Neural cell (in vitro differentiated cells): ENCODE data around the gene PLD2. TPM values are rescaled to one million over a fixed set of nuclear protein-coding genes. Genes with fewer than 3 reads are reported as not detected.

Experiments
- H2AFZ ChIP-seq: fragments of 200-600, 300-800 bp; sonication (generic), shearing (Covaris generic); 2 replicates; pipeline ENCODE4 v1.6.0; 2014; ENCODE audit warnings: low read depth, mild to moderate bottlenecking, antibody characterized with exemption, low read length, moderate library complexity
- H3F3A ChIP-seq: fragments of 200-600 bp; shearing (Covaris generic); 2 replicates; pipeline ENCODE4 v1.6.1; 2016; ENCODE audit warnings: mild to moderate bottlenecking, moderate library complexity, mixed read lengths, antibody characterized with exemption, low read length; ENCODE audit not compliant: insufficient read depth, poor library complexity, severe bottlenecking
- H3K27ac ChIP-seq: fragments of 200-600, 300-800 bp; sonication (generic), shearing (Covaris generic); 2 replicates; pipeline ENCODE4 v1.5.1; 2014; ENCODE audit warnings: mild to moderate bottlenecking, low read length, moderate library complexity
- H3K27me3 ChIP-seq: fragments of 300-800, 200-600 bp; sonication (generic), shearing (Covaris generic); 2 replicates; pipeline ENCODE4 v1.6.0; 2014; ENCODE audit warnings: mild to moderate bottlenecking, low read depth, low read length, moderate library complexity; ENCODE audit not compliant: insufficient read depth
- H3K36me3 ChIP-seq: fragments of 300-800, 200-600 bp; sonication (generic), shearing (Covaris generic); 2 replicates; pipeline ENCODE4 v1.5.1; 2014; ENCODE audit warnings: mild to moderate bottlenecking, antibody characterized with exemption, low read length, moderate library complexity; ENCODE audit not compliant: insufficient read depth
- H3K4me2 ChIP-seq: fragments of 300-800, 200-600 bp; sonication (generic), shearing (Covaris generic); 2 replicates; pipeline ENCODE4 v1.6.0; 2014; ENCODE audit warnings: mild to moderate bottlenecking, low read length
- H3K4me3 ChIP-seq: fragments of 300-800, 200-600 bp; sonication (generic), shearing (Covaris generic); 2 replicates; pipeline ENCODE4 v1.5.1; 2014; ENCODE audit warnings: mild to moderate bottlenecking, low read length, moderate library complexity
- H3K79me2 ChIP-seq: fragments of 200-600 bp; shearing (Covaris generic); replicated peaks from 2 replicates; pipeline ENCODE4 v1.6.0; 2014; ENCODE audit warnings: mild to moderate bottlenecking, low read length, moderate library complexity; ENCODE audit not compliant: insufficient read depth
- H3K9ac ChIP-seq: fragments of 300-800, 200-600 bp; sonication (generic), shearing (Covaris generic); 2 replicates; pipeline ENCODE4 v1.6.1; 2016; ENCODE audit warnings: mild to moderate bottlenecking, low read length, mixed read lengths
- H3K9me2 ChIP-seq: fragments of 200-600 bp; shearing (Covaris generic); 2 replicates; pipeline ENCODE4 v1.6.1; 2016; ENCODE audit warnings: mild to moderate bottlenecking, low read length, mixed read lengths; ENCODE audit not compliant: insufficient read depth
- H3K9me3 ChIP-seq: fragments of 200-600, 300-800 bp; sonication (generic), shearing (Covaris generic); 2 replicates; pipeline ENCODE4 v1.6.1; 2016; ENCODE audit warnings: mild to moderate bottlenecking, mixed run types, low read length, moderate library complexity, mixed read lengths
- H4K20me1 ChIP-seq: fragments of 200-600 bp; shearing (Covaris generic); 2 replicates; pipeline ENCODE4 v1.6.1; 2016; ENCODE audit warnings: mild to moderate bottlenecking, mixed run types; ENCODE audit not compliant: insufficient read depth
- CTCF ChIP-seq: fragments of 450-650 bp; IDR thresholded peaks from 2 replicates; pipeline ENCODE4 v1.5.1; 2014; ENCODE audit warnings: antibody characterized with exemption, mild to moderate bottlenecking, moderate library complexity; ENCODE audit not compliant: poor library complexity, severe bottlenecking
- EP300 ChIP-seq: fragments of 450-650 bp; conservative IDR thresholded peaks from 2 replicates; pipeline ENCODE4 v1.6.1; 2014; ENCODE audit warnings: antibody characterized with exemption, mild to moderate bottlenecking, moderate library complexity; ENCODE audit not compliant: poor library complexity, severe bottlenecking
- EZH2 ChIP-seq: fragments of 200-600, 300-800 bp; shearing (Covaris generic), sonication (generic); IDR thresholded peaks from 2 replicates; pipeline ENCODE4 v1.6.1; 2014; ENCODE audit warnings: antibody characterized with exemption, low read length, borderline replicate concordance, mild to moderate bottlenecking; ENCODE audit not compliant: insufficient read depth, poor library complexity, severe bottlenecking
- MXI1 ChIP-seq: fragments of 450-650 bp; conservative IDR thresholded peaks from 2 replicates; pipeline ENCODE4 v1.6.1; 2014; ENCODE audit warnings: antibody characterized with exemption, mild to moderate bottlenecking; ENCODE audit not compliant: poor library complexity, severe bottlenecking
- POLR2AphosphoS5 ChIP-seq: IDR thresholded peaks from 2 replicates; pipeline ENCODE4 v1.6.1; 2012
- RAD21 ChIP-seq: fragments of 450-650 bp; conservative IDR thresholded peaks from 2 replicates; pipeline ENCODE4 v1.6.1; 2014; ENCODE audit warnings: antibody characterized with exemption, mild to moderate bottlenecking, moderate library complexity
- REST ChIP-seq: IDR thresholded peaks from 2 replicates; pipeline ENCODE4 v1.6.1; 2012; ENCODE audit warnings: borderline replicate concordance
- SMC3 ChIP-seq: fragments of 450-650 bp; conservative IDR thresholded peaks from 2 replicates; pipeline ENCODE4 v1.6.1; 2014; ENCODE audit warnings: antibody characterized with exemption, mild to moderate bottlenecking, moderate library complexity; ENCODE audit not compliant: poor library complexity
- TAF1 ChIP-seq: IDR thresholded peaks from 2 replicates; pipeline ENCODE4 v1.6.1; 2012; ENCODE audit warnings: low read depth
- polyA plus RNA-seq: library from polyadenylated mRNA; depleted of rRNA; stranded (reverse); fragments of >200 nt; gene quantifications from 2 replicates; pipeline ENCODE4 v1.2.3, GENCODE V29; 2014

The PLD2 gene
- polyA plus RNA-seq, 1 donor from 2014 or later = 2.0 TPM

GRCh38 chr17:4843321-4844000 is 36.5 kb downstream of the PLD2 start:
- H3K79me2 ChIP-seq = peaks cover 25% of the 10 kb centered on the region
- H4K20me1 ChIP-seq = no peaks in the 10 kb centered on the region
- TF ChIP-seq EZH2 (no peak), EP300 (no peak), SMC3 (no peak), CTCF (no peak)

GRCh38 chr17:4845118-4845517 is 38.2 kb downstream of the PLD2 start:
- Histone ChIP-seq H3K9me2 (no peaks in the 10 kb centered on the region), H3K4me2 (no peak overlapping the region), H4K20me1 (no peaks in the 10 kb centered on the region), H3K27ac (no peak overlapping the region), H2AFZ (no peak overlapping the region), H3K27me3 (no peaks in the 10 kb centered on the region), H3F3A (no peaks in the 10 kb centered on the region), H3K9me3 (no peaks in the 10 kb centered on the region), H3K9ac (no peak overlapping the region), H3K36me3 (no peaks in the 10 kb centered on the region), H3K79me2 (peaks cover 16% of the 10 kb centered on the region), H3K4me3 (no peak overlapping the region)
- no peak for TF ChIP-seq RAD21
- TF ChIP-seq CTCF = no peak
- no peak for TF ChIP-seq POLR2AphosphoS5
- no peak for TF ChIP-seq SMC3
- TF ChIP-seq TAF1 = no peak
- no peak for TF ChIP-seq MXI1
- no peak for TF ChIP-seq EP300
- no peak for TF ChIP-seq REST
- TF ChIP-seq EZH2 = no peak

More at GRCh38 chr17:4843321-4844000, 36.5 kb downstream of the PLD2 start:
- H3K9me2 ChIP-seq = no peaks in the 10 kb centered on the region
- H3K36me3 ChIP-seq = no peaks in the 10 kb centered on the region
- H3K9ac ChIP-seq = no peak overlapping the region
- no peak overlapping the region for H3K27ac ChIP-seq
- no peak overlapping the region for H3K4me3 ChIP-seq
- H3K4me2 ChIP-seq = no peak overlapping the region
- no peaks in the 10 kb centered on the region for H3K27me3 ChIP-seq
- no peaks in the 10 kb centered on the region for H3K9me3 ChIP-seq
- no peaks in the 10 kb centered on the region for H3F3A ChIP-seq
- H2AFZ ChIP-seq = no peak overlapping the region
